ENCODE data around the gene FBL.

FBL gene

DNA sequence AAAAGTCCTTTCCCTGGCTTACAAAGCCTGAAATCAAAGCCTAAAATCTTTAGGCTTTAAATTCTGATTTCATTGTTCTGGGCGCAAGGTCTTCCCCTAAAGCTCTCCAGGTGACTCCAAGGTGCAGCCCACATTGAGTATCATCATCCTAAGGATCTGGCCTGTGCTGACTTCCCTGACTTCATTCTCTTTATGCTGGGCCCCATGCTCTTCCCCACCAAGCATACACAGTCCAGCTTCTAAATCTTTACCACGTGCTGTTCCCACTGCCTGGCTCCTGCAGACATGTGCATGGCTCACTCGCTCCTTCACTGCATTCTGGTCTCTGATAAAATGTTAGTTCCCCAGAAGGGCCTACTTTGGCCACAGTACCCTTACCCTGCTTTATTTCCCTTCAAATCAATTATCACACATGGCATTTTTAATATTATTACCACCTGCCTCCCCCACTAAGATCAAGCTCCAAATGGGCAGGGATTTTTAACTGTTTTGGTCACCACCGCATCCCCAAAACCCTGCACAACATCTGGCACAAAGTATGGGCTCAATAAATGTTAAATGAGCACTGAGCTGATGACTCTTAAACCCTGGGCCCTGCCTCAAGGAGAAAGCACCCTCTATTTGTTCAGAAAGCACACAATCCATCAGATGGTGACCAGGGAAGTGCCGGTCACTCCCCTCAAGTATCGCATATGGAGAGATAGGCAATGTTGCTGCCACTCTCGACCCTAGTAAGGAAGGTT lies 3.3 kb downstream of the FBL start:
- DNase-seq: no peak

DNA sequence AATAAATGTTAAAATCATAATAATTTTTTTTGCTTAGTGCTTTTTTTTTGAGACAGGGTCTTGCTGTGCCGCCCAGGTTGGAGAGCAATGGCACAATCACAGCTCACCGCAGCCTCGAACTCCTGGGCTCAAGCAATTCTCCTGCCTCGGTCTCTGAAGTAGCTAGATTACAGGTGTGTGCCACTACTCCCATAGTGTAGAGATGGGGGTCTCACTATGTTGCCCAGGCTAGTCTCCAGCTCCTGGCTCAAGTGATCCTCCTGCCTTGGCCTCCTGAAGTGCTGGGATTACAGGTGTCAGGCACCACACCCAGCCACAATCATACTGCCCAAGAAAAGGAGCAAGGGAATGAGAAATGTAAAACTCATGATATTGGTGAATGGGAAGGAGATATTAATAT lies 5.1 kb downstream of the FBL start:
- DNase-seq: no peak

DNA sequence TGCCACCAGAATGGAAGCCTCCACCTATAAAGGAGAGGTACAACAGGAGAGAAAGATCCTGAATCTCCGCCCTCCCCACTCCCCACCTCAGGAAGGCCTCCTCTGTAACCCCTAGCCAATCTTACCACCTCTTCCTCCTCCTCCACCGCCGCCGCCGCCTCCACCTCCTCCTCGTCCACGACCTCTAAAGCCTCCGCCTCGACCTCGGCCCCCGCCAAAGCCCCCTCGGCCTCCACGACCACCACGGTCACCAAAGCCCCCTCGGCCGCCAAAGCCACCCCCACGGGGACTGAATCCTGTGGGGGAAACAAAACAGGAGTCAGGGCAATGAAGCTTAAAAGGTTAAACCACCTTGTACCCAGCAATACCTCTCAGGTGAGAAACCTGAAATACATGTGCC lies 5.7 kb downstream of the FBL start:
- no peak for DNase-seq

DNA sequence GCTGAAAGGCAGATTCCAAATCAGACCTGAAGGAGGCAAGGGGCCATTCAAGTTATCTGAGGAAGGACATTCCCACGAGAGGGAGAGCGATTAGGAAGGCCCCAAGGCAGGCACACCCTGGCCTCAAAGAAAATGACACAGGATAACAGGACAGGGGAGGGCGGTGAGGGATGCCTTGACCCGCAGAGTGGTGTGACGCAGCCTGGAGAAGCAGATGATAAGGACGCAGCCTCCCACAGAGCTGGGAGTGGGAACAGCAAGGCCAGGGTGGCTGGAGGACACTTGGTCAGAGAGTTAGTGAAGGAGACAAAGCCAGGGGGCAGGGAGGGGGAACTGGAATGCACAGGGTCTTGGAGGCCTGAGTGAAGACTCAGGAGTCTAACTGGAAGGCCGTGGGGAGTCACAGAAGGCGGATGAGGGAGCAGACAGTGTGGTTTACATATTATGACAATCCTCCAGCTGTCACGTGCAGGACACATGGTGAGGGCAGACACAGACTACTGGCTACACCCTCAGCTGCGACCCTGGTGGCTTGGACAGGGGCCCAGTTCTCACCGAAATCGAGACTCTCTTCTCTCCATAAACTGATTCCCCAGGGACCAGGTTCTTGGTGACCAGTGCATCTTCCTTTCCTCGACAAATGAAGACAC lies 6.4 kb downstream of the FBL start:
- no peak for DNase-seq

DNA sequence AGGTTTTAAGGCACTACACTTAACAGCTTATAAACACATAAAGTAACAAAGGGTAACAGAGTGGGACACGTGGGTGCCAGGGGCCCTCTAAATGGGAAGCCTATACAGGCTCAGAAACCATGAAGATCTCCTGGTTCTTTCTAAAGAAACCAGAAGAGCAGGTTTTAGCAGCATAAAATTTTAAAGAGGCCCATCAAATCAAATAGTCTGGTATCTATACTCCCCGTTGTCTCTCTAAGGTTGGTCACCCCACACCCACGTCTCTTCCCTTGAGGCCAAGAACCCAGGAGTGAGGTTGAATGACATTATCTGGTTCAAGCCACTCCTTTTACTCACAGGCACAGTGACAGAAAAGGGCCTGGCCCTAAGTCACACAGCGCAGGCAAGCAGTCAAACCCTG lies 7.6 kb downstream of the FBL start:
- no peak for DNase-seq

DNA sequence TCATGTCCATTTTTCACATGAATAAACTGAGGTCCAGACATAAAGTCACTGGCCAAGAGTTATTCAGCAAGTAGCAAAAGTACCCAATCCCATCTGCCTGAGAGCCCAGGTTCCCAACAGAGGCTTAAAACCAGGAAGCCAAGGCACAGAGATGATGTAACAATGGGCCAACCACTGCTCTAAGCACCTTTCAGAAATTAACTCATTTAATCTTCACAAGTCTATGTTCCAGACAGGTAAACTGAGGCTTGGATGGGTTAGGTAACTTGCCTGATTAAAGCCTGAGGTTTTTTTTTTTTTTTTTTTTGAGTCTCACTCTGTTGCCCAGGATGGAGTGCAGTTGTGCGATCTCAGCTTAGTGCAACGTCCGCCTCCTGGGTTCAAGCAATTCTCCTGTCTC lies 8.2 kb downstream of the FBL start:
- DNase-seq: no peak

DNA sequence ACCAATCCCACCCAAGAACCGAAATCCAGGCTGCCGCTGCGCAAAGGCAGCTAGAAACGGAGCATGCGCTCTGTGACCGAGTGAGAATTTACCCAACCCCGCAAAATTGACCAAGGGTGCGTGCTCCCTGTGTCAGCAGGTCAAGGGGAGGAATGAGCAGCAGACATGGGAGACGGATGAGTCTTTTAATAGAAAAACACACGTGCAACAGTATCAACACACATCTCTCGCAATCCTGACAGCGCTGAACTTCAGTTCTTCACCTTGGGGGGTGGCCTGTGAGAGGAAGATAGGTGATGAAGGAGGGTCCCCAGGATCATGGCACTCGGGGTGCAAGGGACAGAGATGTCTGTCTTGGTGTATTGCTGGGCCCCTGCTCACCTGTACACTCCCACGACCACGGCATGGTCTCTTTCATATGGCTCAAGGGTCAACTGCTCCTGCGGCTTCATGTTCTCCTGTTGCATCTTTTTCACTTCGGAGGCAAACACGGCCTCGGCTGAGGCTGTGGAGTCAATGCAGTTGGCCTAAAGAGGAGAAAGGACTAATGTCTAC lies 11.8 kb downstream of the FBL start:
- DNase-seq: no peak

DNA sequence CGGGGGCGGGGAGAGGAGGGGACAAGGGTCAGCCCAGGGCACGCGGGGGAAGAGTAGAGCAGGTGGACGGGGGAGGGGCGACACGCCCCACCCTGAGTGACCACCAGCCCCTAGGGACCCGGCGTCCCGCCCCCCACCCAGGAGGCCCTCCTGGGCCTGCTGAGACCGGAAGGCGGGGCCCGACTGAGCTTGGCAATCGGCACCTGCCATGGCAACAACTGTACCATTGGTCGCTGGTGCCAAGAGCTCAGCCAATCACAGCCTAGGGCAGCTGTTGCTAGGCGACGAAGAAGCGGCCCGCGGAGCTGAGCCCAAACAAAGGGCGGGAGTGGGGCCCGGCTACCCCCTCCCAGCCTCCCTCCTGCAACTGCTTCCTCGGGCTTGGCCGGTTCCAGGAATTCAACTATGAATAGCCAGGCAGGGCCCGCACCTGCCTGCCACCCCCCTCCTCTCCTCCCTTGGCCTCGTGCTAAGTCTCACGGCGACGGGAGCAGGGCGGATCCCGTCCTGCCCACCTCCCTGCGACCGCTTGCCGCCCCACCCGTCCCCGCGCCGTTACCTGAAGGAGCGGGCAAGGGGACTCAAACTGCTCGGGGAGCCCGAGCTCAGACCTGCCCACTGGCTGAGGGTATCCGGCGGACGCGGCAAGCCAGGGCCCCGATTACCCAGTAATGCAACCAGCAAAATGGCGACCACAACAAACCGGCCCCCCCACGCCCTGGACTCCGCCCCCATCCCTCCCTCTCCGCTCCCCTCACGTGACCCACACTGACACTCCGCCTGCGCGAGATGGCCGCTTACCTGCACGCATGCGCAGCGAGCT lies 12.5 kb downstream of the FBL start, which contains the start of gene DYRK1B:
Gene DYRK1B (minus strand): TSS at position 699 of the 823 bp plus-strand sequence. CDS start 2,295 bp downstream, outside the sequence.
- peak; percentile 97 for DNase-seq

DNA sequence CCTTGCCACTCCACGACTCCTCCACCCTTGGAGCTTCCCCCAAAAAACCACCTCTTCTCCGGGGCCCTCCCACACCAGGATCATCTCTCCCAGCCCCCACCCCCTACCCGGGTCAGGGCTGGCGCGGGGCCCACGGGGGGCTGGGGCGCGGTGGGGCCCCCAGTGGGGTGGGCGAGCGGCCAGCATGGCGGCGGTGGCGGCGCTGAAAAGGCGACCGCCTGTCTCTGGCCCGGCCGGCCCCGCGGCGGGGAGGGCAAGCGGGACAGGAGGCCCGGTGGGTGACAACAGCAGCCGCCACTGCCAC lies 13.1 kb downstream of the FBL start:
- DNase-seq: no peak

DNA sequence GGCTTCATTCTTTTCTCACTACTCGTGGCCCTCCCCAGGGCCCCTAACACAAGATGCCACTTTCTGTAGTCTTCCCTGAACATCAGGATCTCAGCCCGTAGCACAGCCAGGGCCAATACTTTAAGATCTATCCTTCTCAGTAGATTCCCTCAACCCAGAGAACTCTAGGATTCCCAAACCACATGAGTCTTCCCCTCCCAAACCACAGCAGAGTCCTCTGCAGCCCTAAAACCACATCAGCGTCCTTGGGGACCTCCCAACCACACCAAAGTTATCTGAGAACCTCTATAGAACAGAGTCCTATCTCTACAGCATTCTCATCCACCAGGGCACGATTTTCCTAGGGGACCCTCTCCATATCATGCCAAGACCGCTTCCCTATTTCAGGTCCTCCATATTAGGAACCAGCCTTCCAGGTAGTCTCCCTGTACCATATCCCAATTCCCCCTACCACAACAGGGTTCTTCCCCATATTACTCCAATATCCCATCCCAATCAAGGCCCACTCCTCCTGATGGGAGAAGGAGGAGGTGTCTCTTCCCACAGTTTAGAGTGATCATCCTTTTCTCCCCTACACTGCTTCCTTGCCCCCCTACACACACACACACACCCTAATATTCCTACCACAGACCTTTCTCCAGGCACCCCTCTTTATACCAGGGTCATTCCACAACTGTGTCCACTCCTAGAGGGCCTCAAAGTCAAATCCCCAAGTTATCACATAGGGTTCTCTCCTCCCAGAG lies 13.7 kb downstream of the FBL start:
- DNase-seq: peak; percentile 49

DNA sequence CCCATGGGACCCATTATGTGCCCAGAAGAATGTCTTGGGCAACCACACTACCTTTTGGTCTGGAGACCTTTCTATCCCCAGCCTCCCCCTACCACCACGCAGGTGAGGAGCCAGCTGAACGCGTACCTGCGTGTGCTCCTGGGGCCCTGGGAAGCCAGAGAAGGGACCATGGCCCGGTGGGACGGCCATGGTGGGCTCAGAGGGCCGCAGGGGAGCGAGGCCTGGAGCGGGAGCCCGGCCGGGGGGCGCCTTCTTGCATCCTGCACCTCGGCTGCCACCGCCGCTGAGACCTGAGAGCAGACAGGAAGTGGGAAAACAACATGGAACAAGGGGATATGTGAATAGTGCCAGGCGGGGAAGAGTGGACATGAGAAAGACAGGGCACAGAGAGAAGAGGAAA lies 14.5 kb downstream of the FBL start:
- no peak for DNase-seq

DNA sequence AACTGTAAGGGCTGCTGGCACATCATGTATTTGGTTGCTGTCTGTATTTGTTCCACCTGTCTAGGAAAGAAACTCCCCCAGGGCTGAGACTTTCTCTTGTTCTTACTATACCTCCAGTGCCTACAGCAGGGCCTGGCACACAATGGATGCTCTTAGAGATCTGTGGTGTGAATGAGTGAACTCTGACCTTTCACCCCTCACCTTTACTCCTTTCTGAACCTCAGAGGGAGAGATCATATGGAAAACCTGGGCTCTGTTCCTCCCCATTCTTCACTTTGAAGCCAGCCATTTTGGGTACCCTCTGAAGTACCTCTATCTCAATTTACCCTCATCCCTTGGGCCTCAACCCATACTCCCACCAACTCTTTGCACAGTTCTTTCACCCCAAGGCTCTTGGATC lies 15.3 kb downstream of the FBL start:
- no peak for DNase-seq

DNA sequence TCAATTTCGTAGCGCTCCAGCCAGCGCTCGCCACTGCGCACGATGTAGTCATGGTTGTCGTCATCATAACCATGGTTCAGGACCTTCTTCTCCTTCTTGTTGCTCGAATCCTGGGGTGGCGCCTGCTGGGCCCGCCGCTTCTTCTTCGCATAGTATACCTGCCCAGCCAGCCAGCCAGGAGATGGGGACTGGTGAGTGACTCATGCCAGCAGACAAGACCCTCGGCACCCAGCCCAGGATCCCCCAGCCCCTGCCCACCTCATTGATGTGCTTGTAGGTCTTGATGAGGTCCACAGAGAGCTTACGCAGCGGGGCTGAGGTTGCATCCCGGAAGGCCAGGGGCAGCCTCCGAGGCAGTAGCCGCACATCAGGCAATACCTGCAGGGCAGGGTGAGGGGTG lies 15.8 kb downstream of the FBL start:
- DNase-seq: no peak

DNA sequence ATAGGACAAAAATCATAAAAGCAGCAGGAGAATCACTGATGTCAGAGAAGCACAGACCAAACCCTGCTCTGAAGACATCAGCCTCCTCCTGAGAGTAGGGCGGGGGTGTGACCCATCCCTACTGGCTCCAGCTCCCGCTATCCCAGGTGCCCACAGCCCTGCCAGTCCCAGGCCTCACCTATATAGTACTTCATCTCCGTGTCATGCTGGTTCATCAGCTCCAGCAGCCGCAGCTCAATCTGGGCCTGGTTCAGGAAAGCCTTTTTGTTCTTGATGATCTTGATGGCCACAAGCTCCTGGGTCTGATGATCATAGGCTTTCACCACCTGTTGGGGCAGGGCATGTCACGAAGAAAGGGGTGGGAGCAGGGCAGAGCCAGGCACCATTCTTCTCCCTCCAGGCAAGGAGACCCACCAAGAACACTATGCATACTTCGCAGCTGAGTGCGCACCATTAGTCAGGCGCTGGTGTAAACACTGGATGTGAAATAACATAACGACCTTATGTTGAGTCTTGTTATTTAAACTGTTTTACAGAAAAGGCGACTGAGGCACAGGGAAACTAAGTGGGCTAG lies 16.4 kb downstream of the FBL start:
- no peak for DNase-seq

DNA sequence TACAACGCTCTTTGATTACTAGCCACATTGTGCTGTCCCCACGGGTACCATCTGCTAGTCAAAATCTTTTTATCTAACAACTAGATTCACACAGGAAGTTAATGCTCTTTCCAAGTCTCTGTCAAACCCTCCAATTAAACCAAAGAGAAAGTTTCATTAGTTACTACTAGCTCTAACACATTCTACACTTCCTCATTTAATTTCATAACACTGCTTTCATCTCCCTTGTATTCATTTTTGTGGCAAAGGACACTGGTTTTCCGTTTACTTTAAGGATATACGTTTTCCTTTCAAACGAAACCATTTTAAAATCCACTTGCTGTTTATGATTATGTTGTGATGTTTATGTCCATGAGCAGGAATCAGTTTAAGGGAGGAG lies 17.5 kb downstream of the FBL start:
- no peak for DNase-seq

DNA sequence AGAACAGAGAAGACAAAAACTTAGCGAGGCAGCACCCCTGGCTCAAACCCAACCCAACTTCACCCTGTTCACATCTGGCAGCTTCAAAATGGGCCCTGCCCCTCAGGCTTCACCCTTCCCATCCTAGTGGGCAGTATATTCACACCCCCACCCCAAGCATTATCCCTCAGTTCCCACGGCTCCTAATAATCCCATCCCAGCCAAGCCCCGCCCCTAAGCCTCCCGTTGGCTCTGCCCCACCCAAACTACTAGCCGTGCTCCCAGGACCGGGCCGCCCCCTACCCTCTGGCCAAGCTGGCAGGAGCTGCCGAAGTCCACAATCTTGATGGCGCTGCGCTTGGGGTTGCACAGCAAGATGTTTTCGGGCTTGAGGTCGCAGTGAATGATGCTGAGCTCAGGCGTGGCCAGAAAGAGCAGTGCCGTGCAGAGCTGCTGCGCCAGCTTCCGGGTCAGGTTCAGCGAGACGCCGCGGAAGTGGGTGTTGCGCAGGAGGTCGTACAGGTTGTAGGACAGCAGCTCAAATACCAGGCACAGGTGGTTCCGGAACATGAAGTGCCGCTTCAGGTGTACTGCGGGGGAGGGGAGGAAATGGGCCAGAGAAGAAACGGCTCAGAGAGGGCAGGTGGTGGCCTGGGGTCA lies 18.0 kb downstream of the FBL start:
- no peak for DNase-seq

DNA sequence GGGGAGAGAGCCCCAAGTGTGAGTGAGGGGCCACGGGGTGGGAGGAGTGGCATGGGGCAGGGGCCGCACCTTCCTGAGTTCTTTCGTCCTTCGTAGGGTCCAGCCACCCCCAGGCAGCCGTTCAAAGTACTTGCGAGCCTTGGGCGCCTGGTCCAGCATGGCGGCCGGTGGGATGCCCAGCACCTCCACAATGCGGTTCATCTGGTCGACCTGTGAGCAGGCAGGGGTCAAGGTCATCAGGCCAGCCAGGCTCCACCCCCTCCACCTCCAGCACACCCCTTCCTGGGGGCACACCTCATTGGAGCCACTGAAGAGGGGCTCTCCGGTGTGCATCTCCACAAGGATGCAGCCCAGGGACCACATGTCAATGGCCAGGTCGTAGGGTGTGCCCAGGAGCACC lies 19.0 kb downstream of the FBL start:
- DNase-seq: no peak

DNA sequence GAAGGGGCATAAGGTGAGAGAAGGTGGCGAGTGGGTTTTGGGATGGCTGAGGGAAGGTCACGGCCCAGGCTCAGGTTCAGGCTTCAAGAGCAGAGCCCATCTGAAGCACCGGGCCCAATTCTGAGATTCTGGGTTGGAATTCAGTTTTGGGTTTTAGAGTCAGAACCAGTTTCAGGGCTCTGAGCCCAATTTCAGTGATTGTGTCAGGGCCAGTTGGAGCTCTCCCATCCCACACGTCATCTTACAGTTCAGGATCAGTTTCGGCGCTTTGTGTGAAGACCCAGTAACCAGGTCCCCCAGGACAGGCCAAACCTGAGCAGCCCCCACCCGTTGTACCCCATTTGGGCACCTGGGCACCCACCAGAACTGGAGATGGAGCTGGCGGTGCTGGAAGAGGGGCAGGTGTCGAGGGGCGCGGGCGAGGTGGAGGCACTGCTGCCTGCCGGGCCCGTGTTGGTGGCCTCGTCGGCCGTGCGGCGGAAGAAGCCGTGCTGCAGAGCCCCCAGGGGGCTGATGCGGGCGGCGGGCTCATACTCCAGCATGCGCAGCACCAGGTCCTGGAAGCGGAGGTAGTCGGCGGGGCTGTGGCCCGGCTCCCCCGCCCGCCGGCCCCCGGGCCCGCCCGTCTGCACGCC lies 19.8 kb downstream of the FBL start:
- no peak for DNase-seq

DNA sequence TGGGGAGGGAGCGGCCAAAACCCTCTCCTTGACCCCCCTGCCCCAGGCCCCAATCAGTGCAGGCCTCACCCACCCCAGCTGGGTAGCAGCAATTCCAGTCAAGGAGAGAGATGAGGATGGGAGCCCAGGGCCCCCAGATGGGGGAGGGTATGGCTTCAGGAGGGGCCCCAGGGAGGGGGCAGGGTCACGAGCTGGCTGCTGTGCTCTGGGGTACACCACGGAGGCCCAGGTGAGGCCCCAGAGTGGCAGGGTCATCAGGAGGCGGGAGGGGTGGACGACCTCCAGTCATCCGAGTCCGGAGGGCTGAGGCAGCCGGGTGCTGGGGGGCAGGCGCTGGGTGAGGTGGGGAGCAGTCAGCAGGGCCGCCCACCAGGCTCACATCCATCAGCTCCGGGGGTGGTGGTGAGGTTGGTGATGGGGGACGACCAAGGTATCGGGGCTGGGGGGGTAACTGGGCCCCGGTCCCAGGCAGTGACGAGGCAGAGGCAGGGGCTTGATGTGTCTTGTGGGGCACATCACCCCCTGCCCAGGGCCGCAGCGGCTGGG lies 20.6 kb downstream of the FBL start:
- DNase-seq: no peak

DNA sequence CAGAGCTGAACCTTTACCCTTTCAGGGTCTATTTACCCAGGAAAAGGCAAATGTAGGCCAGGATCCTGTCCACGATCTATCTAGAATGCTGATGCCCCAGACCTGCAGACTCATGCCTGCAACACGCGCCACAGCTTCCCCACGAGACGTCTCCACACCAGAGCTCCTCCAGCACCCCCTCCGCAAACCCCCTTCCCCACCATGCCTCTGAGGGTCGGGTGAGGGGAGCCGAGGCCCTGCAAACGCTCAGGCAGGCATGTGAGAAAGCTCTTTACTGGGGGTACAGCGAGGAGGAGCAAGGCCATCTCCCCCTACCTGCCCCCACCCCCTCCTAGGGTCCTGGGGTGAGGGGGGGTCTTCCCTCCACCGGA lies 21.1 kb downstream of the FBL start:
- DNase-seq: no peak
